Right renal cortex interstitium (tissue), 3 donors: Measurements from ENCODE around the gene KLHL22. TPM values are rescaled to one million over a fixed set of nuclear protein-coding genes. Genes with fewer than 3 reads are reported as not detected.
"Not testable (repeated sequence)": the region's sequence is repeated elsewhere in the genome, so short reads cannot be mapped to it uniquely, and the experiment has no call there.

Experiments
- DNase-seq, 3 donors: peaks; one replicate each; pipeline ENCODE4 v3.0.0-alpha.2; 2013; ENCODE audit warnings: low read depth in 3 of 3, low spot score in 2 of 3
- polyA plus RNA-seq, 3 donors: library from polyadenylated mRNA; unstranded; fragments of 120-200 nt; gene quantifications; one replicate each; pipeline ENCODE4 v1.2.1, GENCODE V29; 2013; ENCODE audit not compliant: insufficient read length in 3 of 3

Gene KLHL22
- polyA plus RNA-seq, 3 donors = 26.9 to 28.0 (median 27.4) TPM

- DNase-seq = no peak
Observed at GRCh38 chr22:20525048-20525447, 29.5 kb upstream of the KLHL22 start.

DNA sequence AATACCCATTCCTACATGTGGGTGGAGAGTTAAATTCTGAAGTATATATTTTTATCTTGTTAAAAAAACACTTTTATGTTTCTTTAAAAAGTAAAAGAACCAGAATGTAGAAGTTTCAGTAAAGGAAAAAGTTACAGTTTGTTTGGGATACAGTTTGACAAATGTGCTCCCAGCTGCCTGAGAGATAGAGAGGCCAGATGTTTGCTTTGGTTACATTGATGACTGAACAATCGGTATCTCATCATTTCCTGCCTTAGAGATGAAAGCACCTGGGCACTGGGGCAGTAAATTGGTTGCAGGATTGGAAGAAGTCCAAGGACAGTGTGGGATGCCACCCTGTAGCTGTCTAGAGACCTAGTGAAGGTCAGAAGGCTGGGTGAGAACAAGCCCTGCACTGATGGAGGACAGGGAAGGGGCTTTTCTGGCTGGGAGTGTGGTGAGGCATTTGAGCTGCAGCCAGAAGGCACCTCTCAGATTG, 28.4 kb upstream of the KLHL22 start:
- no peak for DNase-seq

DNA sequence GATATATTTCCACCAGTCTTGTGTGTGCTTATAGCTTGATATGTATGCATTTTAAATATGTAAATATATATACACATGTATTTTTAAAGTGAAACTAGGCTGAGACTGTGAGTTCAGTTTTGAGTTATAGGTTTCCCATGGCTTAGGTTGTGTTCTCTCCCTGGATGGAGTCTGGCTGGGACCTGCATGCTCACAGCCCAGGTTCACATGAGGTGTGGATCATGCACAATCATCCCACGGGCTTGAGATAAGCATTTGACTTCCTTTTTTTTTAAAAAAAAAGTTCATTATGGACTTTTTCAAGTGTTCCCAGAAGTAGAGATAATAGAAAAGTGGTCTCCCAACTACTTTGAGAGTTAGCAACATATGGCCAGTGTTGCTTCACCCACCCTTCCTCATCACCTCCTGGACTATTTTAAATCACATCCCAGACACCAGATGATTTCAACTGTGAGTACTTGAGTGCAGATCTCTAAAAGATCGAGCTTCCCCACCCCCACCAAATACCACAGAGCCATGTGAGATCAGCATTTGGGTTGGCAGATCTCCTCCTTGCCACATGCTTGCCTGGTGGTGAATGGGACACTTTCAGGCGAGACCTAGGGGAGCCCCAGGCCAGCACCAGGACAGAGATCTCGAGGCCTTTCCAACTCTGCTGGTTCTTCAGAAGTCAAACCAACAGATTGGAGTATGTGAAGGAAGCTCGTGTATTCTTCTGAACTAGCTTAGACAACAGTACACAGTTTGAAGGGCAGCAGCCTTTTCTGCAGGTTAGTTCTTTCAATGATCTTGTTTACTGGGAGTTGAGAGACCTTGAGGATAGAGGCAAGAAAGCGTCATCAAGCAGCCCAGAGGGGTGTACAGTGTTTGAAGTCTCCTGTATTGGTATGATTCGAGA, 27.7 kb upstream of the KLHL22 start:
- DNase-seq = no peak

GRCh38 chr22:20522134-20523004, 26.8 kb upstream of the KLHL22 start:
- DNase-seq = no peak

- no peak for DNase-seq
Observed at GRCh38 chr22:20520093-20520511, 24.5 kb upstream of the KLHL22 start.

DNA sequence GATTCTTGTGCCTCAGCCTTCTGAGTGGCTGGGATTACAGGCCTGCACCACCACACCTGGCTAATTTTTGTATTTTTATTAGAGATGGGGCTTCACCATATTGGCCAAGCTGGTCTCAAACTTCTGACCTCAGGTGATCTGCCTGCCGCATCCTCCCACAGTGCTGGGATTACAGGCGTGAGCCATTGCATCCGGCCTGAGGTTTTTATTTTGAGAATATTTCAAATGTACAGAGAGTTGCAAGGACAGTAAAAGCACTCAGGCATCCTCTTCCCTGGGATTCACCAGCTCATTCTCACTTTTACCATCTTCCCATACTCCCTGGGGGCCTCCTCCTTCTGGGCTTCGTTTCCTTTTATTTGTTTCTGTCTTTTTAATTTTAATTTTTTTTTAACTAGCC, 24.0 kb upstream of the KLHL22 start:
- DNase-seq = no peak

DNA sequence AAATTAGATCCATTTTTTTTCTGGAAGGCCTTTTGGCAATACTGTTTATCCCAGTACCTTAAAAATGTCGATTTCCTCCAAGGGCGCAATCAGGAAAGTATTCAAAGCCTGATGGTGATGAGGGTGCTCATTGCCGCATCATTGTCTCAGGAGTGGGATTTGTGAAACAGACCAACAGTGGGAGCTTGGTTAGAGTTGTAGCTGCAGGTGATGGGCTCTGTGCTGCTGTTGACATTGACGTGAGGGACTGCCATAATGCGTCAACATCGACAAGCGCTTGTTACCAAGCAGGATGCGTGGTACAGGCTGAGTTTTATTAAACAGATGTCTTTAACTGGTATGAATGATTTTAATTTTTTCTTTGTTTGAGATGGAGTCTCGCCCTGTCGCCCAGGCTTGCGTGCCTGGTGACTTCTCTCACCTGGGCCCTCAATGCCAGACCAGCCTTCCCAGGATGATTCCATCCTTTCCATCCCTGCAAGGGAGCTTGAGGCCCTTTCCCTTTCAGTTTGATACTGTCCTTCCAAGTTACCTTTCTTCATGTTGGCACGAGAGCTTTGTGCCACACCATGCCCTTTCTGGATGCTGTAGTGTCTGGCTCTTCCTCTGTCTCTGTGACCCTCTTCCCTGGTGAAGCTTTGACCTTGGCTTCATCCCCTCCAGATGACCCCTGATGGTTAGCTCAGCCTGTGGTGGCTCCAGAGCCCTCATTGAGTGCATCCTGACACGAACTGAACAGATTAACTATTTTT, 22.4 kb upstream of the KLHL22 start:
- no peak for DNase-seq

- DNase-seq = no peak
Observed at GRCh38 chr22:20517422-20517821, 21.8 kb upstream of the KLHL22 start.

- no peak for DNase-seq
Observed at GRCh38 chr22:20516399-20516798, 20.8 kb upstream of the KLHL22 start.

GRCh38 chr22:20514658-20515406, 19.2 kb upstream of the KLHL22 start:
- no peak for DNase-seq

- no peak for DNase-seq
Observed at GRCh38 chr22:20511578-20512229, 16.1 kb upstream of the KLHL22 start.

DNA sequence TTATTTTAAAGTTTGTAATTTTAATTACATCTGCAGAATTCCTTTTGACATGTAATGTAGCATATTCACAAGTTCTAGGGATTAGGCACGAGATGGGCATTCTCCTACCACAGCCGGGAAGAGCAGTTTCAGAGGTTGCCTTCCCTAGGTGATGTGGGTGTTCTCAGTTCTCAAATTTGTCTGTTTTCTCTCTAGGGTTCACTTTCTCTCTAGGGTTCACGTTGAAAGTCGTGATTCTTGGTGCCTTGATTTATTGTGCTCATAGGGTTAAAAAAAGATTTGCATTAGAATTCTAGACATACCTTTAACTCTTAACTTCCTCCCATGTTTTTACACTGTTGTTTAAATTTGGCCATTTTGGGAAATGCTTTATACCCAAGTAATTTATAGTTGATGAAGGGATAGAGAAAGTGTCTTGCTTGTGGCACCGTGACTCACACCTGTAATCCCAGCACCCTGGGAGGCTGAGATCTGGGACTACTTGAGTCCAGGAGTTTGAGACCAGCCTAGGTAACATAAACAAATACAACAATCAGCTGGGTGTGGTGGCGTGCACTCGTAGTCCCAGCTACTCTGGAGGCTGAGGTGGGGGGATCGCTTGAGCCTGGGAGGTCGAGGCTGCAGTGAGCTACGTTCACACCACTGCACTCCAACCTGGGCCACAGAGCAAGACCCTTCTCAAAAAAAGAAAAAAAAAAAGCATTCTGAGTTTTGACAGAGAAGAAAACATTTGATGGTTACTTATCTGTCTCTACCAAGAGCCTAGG, 15.4 kb upstream of the KLHL22 start:
- DNase-seq = no peak

GRCh38 chr22:20509344-20510047, 13.9 kb upstream of the KLHL22 start:
- DNase-seq = no peak

DNA sequence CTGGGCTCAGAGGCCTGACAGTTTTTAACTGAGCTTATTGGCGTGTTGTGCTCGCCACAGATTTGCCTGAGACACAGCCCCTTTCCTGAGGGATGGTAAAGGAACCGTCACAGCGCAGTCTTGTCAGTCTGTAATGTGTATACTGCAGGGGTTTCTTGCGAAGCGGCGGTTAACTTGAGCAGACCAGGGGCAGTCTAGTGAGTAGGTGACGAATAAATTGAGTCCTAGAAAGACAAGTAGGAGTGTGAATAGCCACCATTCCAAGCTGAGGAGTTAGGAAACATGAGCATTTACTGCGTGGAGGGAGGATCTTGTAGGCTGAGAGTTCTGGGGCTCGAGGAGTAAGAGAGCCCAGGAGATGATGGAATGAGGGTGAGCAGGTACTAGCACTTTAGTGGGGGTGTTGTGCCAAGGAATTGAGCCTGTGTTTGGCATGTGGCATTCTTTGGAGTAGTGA, 13.2 kb upstream of the KLHL22 start:
- DNase-seq = no peak

DNA sequence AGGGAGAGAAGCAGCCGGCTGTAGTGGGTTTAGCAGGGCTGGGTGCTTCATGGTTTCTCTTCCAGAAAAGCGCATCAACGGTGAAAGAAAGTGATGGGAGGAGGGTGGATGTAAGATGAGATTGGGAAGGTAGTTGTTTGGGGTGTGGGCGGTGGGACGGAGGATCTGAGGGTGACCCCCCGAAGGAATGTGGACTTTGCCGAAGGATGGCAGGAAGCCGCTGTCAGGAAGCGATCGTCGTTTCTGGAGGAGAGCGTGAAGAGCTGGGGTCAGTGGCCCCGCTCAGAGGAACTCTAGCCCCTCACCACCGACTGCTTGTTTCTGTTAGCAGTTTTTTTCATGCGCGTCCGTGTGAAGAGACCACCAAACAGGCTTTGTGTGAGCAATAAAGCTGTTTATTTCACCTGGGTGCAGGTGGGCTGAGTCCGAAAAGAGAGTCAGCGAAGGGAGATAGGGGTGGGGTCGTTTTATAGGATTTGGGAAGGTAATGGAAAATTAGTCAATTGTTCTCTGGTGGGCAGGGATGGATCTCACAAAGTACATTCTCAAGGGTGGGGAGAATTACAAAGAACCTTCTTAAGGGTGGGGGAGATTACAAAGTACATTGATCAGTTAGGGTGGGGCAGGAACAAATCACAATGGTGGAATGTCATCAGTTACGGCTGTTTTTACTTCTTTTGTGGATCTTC, 12.6 kb upstream of the KLHL22 start:
- DNase-seq = not testable (repeated sequence)

- peak in 1 of 3 donors; percentile 71 for DNase-seq
Observed at GRCh38 chr22:20507253-20508066, 11.9 kb upstream of the KLHL22 start, which contains the start of gene MED15. Gene MED15, plus strand, starts transcription at chr22:20507610. Its CDS starts 69 bp downstream, at chr22:20507679.
